NCI-H82 treated with DMSO at 0.1 percent for 48 hours (cell line): ENCODE data around the gene HAUS1.
A peak's percentile ranks its signal among the peaks of the same experiment; 100 is the strongest.
"Not testable (repeated sequence)": the region's sequence is repeated elsewhere in the genome, so short reads cannot be mapped to it uniquely, and the experiment has no call there.

Experiments used
- DNase-seq: peaks from one replicate; lab custom pipeline; 2025; ENCODE audit not compliant: unreplicated experiment; lab: John Stamatoyannopoulos, UW

Gene HAUS1

GRCh38 chr18:46156124-46156745 is 52.0 kb downstream of the HAUS1 start:
- DNase-seq: no peak

GRCh38 chr18:46156843-46157242 is 52.7 kb downstream of the HAUS1 start:
- DNase-seq: no peak

GRCh38 chr18:46158499-46158898 is 54.3 kb downstream of the HAUS1 start:
- DNase-seq: no peak

- DNase-seq: no peak
These were observed 56.0 kb downstream of the HAUS1 start for GRCh38 chr18:46160050-46160798.

GRCh38 chr18:46160840-46161239 is 56.7 kb downstream of the HAUS1 start:
- DNase-seq: not testable (repeated sequence)

GRCh38 chr18:46161703-46162396 is 57.7 kb downstream of the HAUS1 start:
- DNase-seq: no peak

GRCh38 chr18:46163091-46163490 is 58.9 kb downstream of the HAUS1 start:
- no peak for DNase-seq

GRCh38 chr18:46163941-46164499 is 59.8 kb downstream of the HAUS1 start:
- DNase-seq: no peak

GRCh38 chr18:46164502-46164901 is 60.3 kb downstream of the HAUS1 start:
- not testable (repeated sequence) for DNase-seq

- DNase-seq: no peak
These were observed 60.7 kb downstream of the HAUS1 start for GRCh38 chr18:46164920-46165319.

- DNase-seq: no peak
These were observed 62.2 kb downstream of the HAUS1 start for GRCh38 chr18:46166261-46166970.

- DNase-seq: no peak
These were observed 63.8 kb downstream of the HAUS1 start for GRCh38 chr18:46167971-46168370.

GRCh38 chr18:46169464-46169941 is 65.3 kb downstream of the HAUS1 start:
- DNase-seq: no peak

GRCh38 chr18:46171331-46171730 is 67.1 kb downstream of the HAUS1 start:
- DNase-seq: no peak

- DNase-seq: peak; percentile 71
These were observed 69.5 kb downstream of the HAUS1 start for GRCh38 chr18:46173393-46174341.

- no peak for DNase-seq
These were observed 70.3 kb downstream of the HAUS1 start for GRCh38 chr18:46174342-46175041.

- DNase-seq: no peak
These were observed 71.8 kb downstream of the HAUS1 start for GRCh38 chr18:46176001-46176400.
